NCI-H128 (cell line): Measurements from ENCODE around the gene IL16.
"Not testable (repeated sequence)": the region's sequence is repeated elsewhere in the genome, so short reads cannot be mapped to it uniquely, and the experiment has no call there.

Experiments
- DNase-seq: peaks from one replicate; lab custom pipeline; 2025; ENCODE audit not compliant: unreplicated experiment; lab: John Stamatoyannopoulos, UW

The IL16 gene

GRCh38 chr15:81331600-81331999, 134.9 kb downstream of the IL16 start:
- no peak for DNase-seq

- no peak for DNase-seq
Measured at GRCh38 chr15:81332326-81332725, 135.6 kb downstream of the IL16 start.

GRCh38 chr15:81333363-81333762, 136.7 kb downstream of the IL16 start:
- no peak for DNase-seq

GRCh38 chr15:81334768-81335435, 138.2 kb downstream of the IL16 start:
- DNase-seq = no peak

GRCh38 chr15:81335631-81336030, 139.0 kb downstream of the IL16 start:
- DNase-seq = no peak

- no peak for DNase-seq
Measured at GRCh38 chr15:81336568-81336967, 139.9 kb downstream of the IL16 start.

GRCh38 chr15:81337241-81337640, 140.6 kb downstream of the IL16 start:
- no peak for DNase-seq

GRCh38 chr15:81337713-81338157, 141.1 kb downstream of the IL16 start:
- no peak for DNase-seq

GRCh38 chr15:81338170-81339007, 141.7 kb downstream of the IL16 start:
- no peak for DNase-seq

GRCh38 chr15:81339321-81339720, 142.6 kb downstream of the IL16 start:
- no peak for DNase-seq

GRCh38 chr15:81339851-81340250, 143.2 kb downstream of the IL16 start:
- DNase-seq = no peak

- DNase-seq = no peak
Measured at GRCh38 chr15:81341351-81341750, 144.7 kb downstream of the IL16 start.

- no peak for DNase-seq
Measured at GRCh38 chr15:81343371-81343770, 146.7 kb downstream of the IL16 start.

- DNase-seq = no peak
Measured at GRCh38 chr15:81346611-81347010, 149.9 kb downstream of the IL16 start.

- no peak for DNase-seq
Measured at GRCh38 chr15:81347910-81348309, 151.2 kb downstream of the IL16 start.

GRCh38 chr15:81348691-81349090, 152.0 kb downstream of the IL16 start:
- not testable (repeated sequence) for DNase-seq

GRCh38 chr15:81349271-81349670, 152.6 kb downstream of the IL16 start:
- DNase-seq = no peak

- DNase-seq = no peak
Measured at GRCh38 chr15:81351651-81352050, 155.0 kb downstream of the IL16 start.

- no peak for DNase-seq
Measured at GRCh38 chr15:81356252-81356651, 159.6 kb downstream of the IL16 start.

GRCh38 chr15:81357180-81357686, 160.6 kb downstream of the IL16 start:
- DNase-seq = no peak

- DNase-seq = no peak
Measured at GRCh38 chr15:81358248-81358647, 161.6 kb downstream of the IL16 start.

GRCh38 chr15:81360491-81360890, 163.8 kb downstream of the IL16 start:
- no peak for DNase-seq
